Neural cell (in vitro differentiated cells): ENCODE results near the gene CHM. TPM values are rescaled to one million over a fixed set of nuclear protein-coding genes. Genes with fewer than 3 reads are reported as not detected.

ENCODE experiments used
- H2AFZ ChIP-seq: fragments of 200-600, 300-800 bp; sonication (generic), shearing (Covaris generic); 2 replicates; pipeline ENCODE4 v1.6.0; 2014; ENCODE audit warnings: low read depth, mild to moderate bottlenecking, antibody characterized with exemption, low read length, moderate library complexity
- H3F3A ChIP-seq: fragments of 200-600 bp; shearing (Covaris generic); 2 replicates; pipeline ENCODE4 v1.6.1; 2016; ENCODE audit warnings: mild to moderate bottlenecking, moderate library complexity, mixed read lengths, antibody characterized with exemption, low read length; ENCODE audit not compliant: insufficient read depth, poor library complexity, severe bottlenecking
- H3K27ac ChIP-seq: fragments of 200-600, 300-800 bp; sonication (generic), shearing (Covaris generic); 2 replicates; pipeline ENCODE4 v1.5.1; 2014; ENCODE audit warnings: mild to moderate bottlenecking, low read length, moderate library complexity
- H3K27me3 ChIP-seq: fragments of 300-800, 200-600 bp; sonication (generic), shearing (Covaris generic); 2 replicates; pipeline ENCODE4 v1.6.0; 2014; ENCODE audit warnings: mild to moderate bottlenecking, low read depth, low read length, moderate library complexity; ENCODE audit not compliant: insufficient read depth
- H3K36me3 ChIP-seq: fragments of 300-800, 200-600 bp; sonication (generic), shearing (Covaris generic); 2 replicates; pipeline ENCODE4 v1.5.1; 2014; ENCODE audit warnings: mild to moderate bottlenecking, antibody characterized with exemption, low read length, moderate library complexity; ENCODE audit not compliant: insufficient read depth
- H3K4me2 ChIP-seq: fragments of 300-800, 200-600 bp; sonication (generic), shearing (Covaris generic); 2 replicates; pipeline ENCODE4 v1.6.0; 2014; ENCODE audit warnings: mild to moderate bottlenecking, low read length
- H3K4me3 ChIP-seq: fragments of 300-800, 200-600 bp; sonication (generic), shearing (Covaris generic); 2 replicates; pipeline ENCODE4 v1.5.1; 2014; ENCODE audit warnings: mild to moderate bottlenecking, low read length, moderate library complexity
- H3K79me2 ChIP-seq: fragments of 200-600 bp; shearing (Covaris generic); replicated peaks from 2 replicates; pipeline ENCODE4 v1.6.0; 2014; ENCODE audit warnings: mild to moderate bottlenecking, low read length, moderate library complexity; ENCODE audit not compliant: insufficient read depth
- H3K9ac ChIP-seq: fragments of 300-800, 200-600 bp; sonication (generic), shearing (Covaris generic); 2 replicates; pipeline ENCODE4 v1.6.1; 2016; ENCODE audit warnings: mild to moderate bottlenecking, low read length, mixed read lengths
- H3K9me2 ChIP-seq: fragments of 200-600 bp; shearing (Covaris generic); 2 replicates; pipeline ENCODE4 v1.6.1; 2016; ENCODE audit warnings: mild to moderate bottlenecking, low read length, mixed read lengths; ENCODE audit not compliant: insufficient read depth
- H3K9me3 ChIP-seq: fragments of 200-600, 300-800 bp; sonication (generic), shearing (Covaris generic); 2 replicates; pipeline ENCODE4 v1.6.1; 2016; ENCODE audit warnings: mild to moderate bottlenecking, mixed run types, low read length, moderate library complexity, mixed read lengths
- H4K20me1 ChIP-seq: fragments of 200-600 bp; shearing (Covaris generic); 2 replicates; pipeline ENCODE4 v1.6.1; 2016; ENCODE audit warnings: mild to moderate bottlenecking, mixed run types; ENCODE audit not compliant: insufficient read depth
- EP300 ChIP-seq: fragments of 450-650 bp; conservative IDR thresholded peaks from 2 replicates; pipeline ENCODE4 v1.6.1; 2014; ENCODE audit warnings: antibody characterized with exemption, mild to moderate bottlenecking, moderate library complexity; ENCODE audit not compliant: poor library complexity, severe bottlenecking
- EZH2 ChIP-seq: fragments of 200-600, 300-800 bp; shearing (Covaris generic), sonication (generic); IDR thresholded peaks from 2 replicates; pipeline ENCODE4 v1.6.1; 2014; ENCODE audit warnings: antibody characterized with exemption, low read length, borderline replicate concordance, mild to moderate bottlenecking; ENCODE audit not compliant: insufficient read depth, poor library complexity, severe bottlenecking
- MXI1 ChIP-seq: fragments of 450-650 bp; conservative IDR thresholded peaks from 2 replicates; pipeline ENCODE4 v1.6.1; 2014; ENCODE audit warnings: antibody characterized with exemption, mild to moderate bottlenecking; ENCODE audit not compliant: poor library complexity, severe bottlenecking
- POLR2AphosphoS5 ChIP-seq: IDR thresholded peaks from 2 replicates; pipeline ENCODE4 v1.6.1; 2012
- RAD21 ChIP-seq: fragments of 450-650 bp; conservative IDR thresholded peaks from 2 replicates; pipeline ENCODE4 v1.6.1; 2014; ENCODE audit warnings: antibody characterized with exemption, mild to moderate bottlenecking, moderate library complexity
- SMC3 ChIP-seq: fragments of 450-650 bp; conservative IDR thresholded peaks from 2 replicates; pipeline ENCODE4 v1.6.1; 2014; ENCODE audit warnings: antibody characterized with exemption, mild to moderate bottlenecking, moderate library complexity; ENCODE audit not compliant: poor library complexity
- TAF1 ChIP-seq: IDR thresholded peaks from 2 replicates; pipeline ENCODE4 v1.6.1; 2012; ENCODE audit warnings: low read depth
- polyA plus RNA-seq: library from polyadenylated mRNA; depleted of rRNA; stranded (reverse); fragments of >200 nt; gene quantifications from 2 replicates; pipeline ENCODE4 v1.2.3, GENCODE V29; 2014
- TF ChIP-seq, protein P1 (sequence below): fragments of 450-650 bp; IDR thresholded peaks from 2 replicates; pipeline ENCODE4 v1.5.1; 2014; ENCODE audit warnings: antibody characterized with exemption, mild to moderate bottlenecking, moderate library complexity; ENCODE audit not compliant: poor library complexity, severe bottlenecking
- TF ChIP-seq, protein P2 (sequence below): IDR thresholded peaks from 2 replicates; pipeline ENCODE4 v1.6.1; 2012; ENCODE audit warnings: borderline replicate concordance

CHM gene
- polyA plus RNA-seq, 1 donor from 2014 or later = 20.3 TPM

DNA sequence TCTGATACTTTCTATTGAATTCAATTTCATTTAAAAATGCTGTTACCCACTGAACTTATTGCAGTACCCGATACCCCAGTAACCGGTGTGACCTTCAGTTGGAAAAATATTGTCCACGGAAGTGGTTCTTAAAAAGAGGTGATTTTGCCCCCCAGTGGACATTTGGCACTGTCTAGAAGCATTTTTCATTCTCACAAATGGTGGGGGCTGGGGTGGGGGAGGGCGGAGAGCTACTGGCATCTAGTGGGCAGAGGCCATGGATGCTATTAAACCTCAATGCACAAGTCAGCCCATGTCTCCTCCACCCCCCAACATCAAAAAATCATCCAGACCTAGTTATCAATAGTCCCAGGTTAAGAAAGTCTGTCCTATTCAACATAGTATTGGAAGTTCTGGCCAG, 19.6 kb upstream of the CHM start:
- Histone ChIP-seq H3K27ac (no peak overlapping the region), H3K27me3 (no peaks in the 10 kb centered on the region), H4K20me1 (no peaks in the 10 kb centered on the region), H3K4me2 (no peak overlapping the region), H3K9me2 (no peaks in the 10 kb centered on the region), H3K9me3 (no peaks in the 10 kb centered on the region), H3K4me3 (no peak overlapping the region), H3K9ac (no peak overlapping the region), H3K36me3 (no peaks in the 10 kb centered on the region), H3K79me2 (no peaks in the 10 kb centered on the region), H2AFZ (no peak overlapping the region), H3F3A (no peaks in the 10 kb centered on the region)
- no peak for TF ChIP-seq EZH2
- TF ChIP-seq RAD21 = no peak

DNA sequence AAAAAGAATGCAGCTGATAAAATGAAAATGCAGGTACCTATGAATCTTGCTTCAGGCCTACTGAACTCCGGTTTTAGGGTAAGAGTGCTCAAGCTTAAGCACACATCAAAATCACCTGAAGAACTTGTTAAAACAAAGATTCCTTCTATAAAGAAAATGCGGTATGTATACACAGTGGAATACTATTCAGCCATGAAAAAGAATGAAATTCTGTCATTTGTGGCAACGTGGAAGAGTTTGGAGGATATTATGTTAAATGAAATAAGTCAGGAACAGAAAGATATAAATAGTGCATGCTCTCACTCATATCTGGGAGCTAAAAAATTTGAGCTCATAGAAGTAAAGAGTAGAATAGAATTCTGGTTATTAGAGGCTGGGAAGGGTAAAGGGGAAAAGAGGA, 14.0 kb upstream of the CHM start:
- Histone ChIP-seq H3K9me2 (no peaks in the 10 kb centered on the region), H2AFZ (no peak overlapping the region), H3K27me3 (no peaks in the 10 kb centered on the region), H3K9ac (no peak overlapping the region), H4K20me1 (no peaks in the 10 kb centered on the region), H3K4me3 (no peak overlapping the region), H3K27ac (no peak overlapping the region), H3K79me2 (no peaks in the 10 kb centered on the region), H3F3A (no peaks in the 10 kb centered on the region), H3K36me3 (no peaks in the 10 kb centered on the region), H3K9me3 (no peaks in the 10 kb centered on the region), H3K4me2 (no peak overlapping the region)
- TF ChIP-seq, protein P1, sequence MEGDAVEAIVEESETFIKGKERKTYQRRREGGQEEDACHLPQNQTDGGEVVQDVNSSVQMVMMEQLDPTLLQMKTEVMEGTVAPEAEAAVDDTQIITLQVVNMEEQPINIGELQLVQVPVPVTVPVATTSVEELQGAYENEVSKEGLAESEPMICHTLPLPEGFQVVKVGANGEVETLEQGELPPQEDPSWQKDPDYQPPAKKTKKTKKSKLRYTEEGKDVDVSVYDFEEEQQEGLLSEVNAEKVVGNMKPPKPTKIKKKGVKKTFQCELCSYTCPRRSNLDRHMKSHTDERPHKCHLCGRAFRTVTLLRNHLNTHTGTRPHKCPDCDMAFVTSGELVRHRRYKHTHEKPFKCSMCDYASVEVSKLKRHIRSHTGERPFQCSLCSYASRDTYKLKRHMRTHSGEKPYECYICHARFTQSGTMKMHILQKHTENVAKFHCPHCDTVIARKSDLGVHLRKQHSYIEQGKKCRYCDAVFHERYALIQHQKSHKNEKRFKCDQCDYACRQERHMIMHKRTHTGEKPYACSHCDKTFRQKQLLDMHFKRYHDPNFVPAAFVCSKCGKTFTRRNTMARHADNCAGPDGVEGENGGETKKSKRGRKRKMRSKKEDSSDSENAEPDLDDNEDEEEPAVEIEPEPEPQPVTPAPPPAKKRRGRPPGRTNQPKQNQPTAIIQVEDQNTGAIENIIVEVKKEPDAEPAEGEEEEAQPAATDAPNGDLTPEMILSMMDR = no peak
- no peak for TF ChIP-seq EP300
- TF ChIP-seq TAF1 = no peak
- no peak for TF ChIP-seq RAD21
- no peak for TF ChIP-seq POLR2AphosphoS5
- TF ChIP-seq EZH2 = no peak
- no peak for TF ChIP-seq MXI1
- TF ChIP-seq, protein P2, sequence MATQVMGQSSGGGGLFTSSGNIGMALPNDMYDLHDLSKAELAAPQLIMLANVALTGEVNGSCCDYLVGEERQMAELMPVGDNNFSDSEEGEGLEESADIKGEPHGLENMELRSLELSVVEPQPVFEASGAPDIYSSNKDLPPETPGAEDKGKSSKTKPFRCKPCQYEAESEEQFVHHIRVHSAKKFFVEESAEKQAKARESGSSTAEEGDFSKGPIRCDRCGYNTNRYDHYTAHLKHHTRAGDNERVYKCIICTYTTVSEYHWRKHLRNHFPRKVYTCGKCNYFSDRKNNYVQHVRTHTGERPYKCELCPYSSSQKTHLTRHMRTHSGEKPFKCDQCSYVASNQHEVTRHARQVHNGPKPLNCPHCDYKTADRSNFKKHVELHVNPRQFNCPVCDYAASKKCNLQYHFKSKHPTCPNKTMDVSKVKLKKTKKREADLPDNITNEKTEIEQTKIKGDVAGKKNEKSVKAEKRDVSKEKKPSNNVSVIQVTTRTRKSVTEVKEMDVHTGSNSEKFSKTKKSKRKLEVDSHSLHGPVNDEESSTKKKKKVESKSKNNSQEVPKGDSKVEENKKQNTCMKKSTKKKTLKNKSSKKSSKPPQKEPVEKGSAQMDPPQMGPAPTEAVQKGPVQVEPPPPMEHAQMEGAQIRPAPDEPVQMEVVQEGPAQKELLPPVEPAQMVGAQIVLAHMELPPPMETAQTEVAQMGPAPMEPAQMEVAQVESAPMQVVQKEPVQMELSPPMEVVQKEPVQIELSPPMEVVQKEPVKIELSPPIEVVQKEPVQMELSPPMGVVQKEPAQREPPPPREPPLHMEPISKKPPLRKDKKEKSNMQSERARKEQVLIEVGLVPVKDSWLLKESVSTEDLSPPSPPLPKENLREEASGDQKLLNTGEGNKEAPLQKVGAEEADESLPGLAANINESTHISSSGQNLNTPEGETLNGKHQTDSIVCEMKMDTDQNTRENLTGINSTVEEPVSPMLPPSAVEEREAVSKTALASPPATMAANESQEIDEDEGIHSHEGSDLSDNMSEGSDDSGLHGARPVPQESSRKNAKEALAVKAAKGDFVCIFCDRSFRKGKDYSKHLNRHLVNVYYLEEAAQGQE = no peak
- TF ChIP-seq SMC3 = no peak

DNA sequence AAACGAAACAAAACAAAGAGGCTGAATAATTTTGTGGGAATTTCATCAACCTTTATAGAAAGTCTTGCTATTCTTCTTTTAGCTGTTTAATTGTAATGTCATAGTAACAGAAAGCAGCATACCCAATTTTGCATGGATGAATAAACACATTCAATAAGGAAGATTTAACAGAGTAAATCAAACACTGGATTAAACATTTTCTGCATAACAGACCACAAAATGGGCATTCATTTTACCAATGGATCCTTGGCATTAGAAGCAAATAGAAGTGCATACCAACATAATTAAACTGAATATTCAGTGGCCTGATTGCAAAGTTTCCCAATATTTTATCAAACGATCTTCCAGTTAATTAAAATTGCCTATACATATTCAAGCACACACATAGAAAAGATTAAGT, 4.4 kb upstream of the CHM start:
- no peak overlapping the region for H3K27ac ChIP-seq

More for the DNA sequence above, 4.4 kb upstream of the CHM start:
- Histone ChIP-seq H3K27me3 (no peaks in the 10 kb centered on the region), H3K9ac (no peak overlapping the region), H3K4me3 (no peak overlapping the region), H3K79me2 (no peaks in the 10 kb centered on the region), H3K4me2 (no peak overlapping the region), H3K36me3 (no peaks in the 10 kb centered on the region), H3F3A (no peaks in the 10 kb centered on the region), H3K9me3 (no peaks in the 10 kb centered on the region), H3K9me2 (no peaks in the 10 kb centered on the region), H2AFZ (no peak overlapping the region), H4K20me1 (no peaks in the 10 kb centered on the region)
- TF ChIP-seq POLR2AphosphoS5 (no peak), EP300 (no peak), MXI1 (no peak), TAF1 (no peak), RAD21 (no peak), SMC3 (no peak), EZH2 (no peak)
- TF ChIP-seq, protein P2 = no peak
- TF ChIP-seq, protein P1 = no peak
